Activated CD8-positive, alpha-beta memory T cell treated with anti-CD3 and anti-CD28 coated beads, Interleukin-2, amount 50 U/mL, for 24 hours (primary cell): ENCODE data around the gene NUMB.
"Not testable (repeated sequence)": the region's sequence is repeated elsewhere in the genome, so short reads cannot be mapped to it uniquely, and the experiment has no call there.

Source experiments
- DNase-seq: peaks from one replicate; pipeline ENCODE4 v3.0.0-alpha.2; 2020; ENCODE audit errors: extremely low read depth

NUMB gene

DNA sequence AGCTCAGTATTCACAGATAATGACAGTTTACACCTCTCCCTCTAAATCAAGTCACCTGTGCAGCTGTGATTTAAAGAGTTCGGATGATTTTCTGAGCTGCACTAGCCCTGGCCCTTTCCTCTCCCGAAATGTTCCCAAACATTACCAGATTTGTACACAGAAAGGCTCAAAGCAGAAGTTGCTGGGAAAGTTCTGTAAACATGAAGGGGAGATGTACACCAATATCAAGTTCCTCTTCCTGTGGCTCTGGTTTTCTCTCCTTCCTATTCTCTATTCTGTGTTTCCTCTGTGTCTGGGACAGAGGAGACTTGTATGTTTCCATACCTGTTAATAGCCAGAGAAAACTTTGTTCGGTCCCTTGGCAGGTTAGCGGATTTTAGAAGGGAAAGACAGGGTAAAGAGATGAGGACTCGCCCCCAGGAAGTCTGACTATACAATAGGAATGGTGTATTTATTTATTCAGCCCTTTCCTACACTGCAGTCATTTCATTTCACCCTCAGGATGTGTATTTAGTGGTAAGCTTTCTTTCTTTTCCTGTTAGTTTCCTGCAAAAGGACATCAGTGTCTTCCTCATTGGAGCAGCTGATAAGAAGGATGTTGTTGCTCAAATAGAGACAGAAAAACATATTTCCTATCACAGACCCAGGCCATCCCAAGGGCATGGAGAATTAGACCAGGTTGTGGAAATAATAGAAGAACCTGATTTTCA is 7.6 kb upstream of the NUMB start:
- no peak for DNase-seq

DNA sequence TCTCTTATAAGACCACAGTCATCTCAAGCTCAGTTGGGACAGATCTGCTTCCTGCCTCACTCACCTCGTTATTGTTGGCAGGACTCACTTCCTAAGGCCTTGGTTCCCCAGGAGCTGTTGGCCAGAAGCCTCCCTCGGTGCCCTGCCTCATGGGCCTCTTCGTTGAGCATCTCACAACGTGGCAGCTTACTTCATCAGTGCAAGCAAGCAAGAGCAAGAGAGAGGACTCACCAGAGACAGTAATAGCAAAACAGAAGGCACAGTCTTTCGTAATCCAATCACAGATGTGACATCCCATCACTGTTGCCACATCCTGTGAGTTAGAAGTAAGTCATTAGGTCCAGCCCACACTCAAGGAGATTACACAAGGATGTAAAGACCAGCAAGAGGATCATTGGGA is 5.1 kb upstream of the NUMB start:
- no peak for DNase-seq

DNA sequence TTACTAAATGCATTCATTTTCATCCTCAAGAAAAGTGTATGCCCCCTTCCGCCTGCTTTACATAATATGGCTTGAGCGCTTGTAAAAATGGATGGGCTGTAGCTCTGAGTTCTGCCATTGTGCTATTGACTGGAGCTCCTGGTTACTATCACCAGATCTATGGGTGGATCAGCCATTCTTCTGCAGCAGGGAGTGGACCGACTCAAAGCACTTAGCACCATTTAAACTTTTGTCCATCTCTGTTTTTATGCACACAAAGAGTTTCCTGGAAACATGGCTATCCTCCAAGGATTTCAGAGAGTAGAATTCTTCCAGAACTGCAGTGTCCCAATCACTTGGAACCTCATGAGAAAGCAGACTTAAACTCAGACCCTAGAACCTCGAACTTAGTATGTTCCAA is 4.5 kb upstream of the NUMB start:
- DNase-seq: no peak

DNA sequence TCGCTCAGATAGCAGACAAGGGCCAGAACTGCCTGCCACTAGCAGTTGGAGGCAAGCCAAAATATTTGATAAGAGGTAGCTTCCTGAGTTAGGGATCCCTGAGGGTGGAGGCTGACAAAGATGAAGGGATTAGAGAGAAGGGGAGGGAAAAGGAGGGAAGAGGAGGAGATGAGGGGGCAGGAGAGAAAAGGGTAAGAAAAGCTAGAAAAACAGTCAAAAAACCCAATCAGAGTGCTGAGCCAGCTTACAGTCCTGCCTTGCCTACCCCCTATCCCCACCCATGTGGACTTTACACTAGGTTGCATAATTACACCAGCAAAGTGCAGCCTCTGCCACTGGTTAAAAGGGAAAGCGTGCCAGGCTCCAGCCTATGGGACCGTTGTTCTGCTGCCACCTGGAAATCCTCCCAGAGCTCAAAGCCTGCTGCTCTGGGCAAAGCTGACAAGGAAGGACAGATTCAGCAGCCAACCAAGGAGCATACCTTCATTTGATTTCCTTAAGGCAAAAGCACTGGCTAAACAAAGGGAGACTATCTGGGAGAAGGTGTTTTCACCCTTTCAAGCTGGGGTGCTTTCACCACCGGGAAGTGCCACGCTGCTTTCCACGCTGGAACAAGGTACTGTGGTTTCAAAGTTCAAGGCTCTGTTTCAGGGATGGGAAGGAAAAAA is 3.8 kb upstream of the NUMB start:
- no peak for DNase-seq

DNA sequence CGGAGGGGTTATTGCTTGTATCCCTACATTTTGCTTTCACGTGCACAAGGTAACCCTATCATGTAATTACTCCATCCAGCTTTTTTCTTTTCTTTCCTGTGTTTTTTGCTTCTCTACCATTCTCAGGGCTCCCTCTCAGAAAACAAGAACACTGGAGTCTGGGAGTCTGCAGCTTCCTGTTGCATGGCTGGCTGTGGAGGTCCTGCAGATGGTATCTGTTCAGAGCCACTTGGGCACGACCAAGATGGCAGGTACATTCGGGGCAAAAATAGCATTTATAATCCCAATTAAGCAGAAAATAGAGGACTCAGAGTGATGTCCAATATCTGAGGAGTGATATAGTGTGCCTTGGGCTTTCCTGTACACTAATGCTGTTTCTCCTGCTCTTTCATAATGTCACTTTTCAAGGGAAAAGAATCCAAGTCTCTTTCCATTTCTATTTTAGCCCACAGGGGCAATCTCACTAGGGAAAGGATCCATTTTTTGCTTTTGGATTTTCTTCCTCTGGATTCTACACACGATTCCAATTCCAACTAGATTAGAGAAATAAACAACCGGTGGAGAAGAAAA is 3.2 kb upstream of the NUMB start:
- no peak for DNase-seq

DNA sequence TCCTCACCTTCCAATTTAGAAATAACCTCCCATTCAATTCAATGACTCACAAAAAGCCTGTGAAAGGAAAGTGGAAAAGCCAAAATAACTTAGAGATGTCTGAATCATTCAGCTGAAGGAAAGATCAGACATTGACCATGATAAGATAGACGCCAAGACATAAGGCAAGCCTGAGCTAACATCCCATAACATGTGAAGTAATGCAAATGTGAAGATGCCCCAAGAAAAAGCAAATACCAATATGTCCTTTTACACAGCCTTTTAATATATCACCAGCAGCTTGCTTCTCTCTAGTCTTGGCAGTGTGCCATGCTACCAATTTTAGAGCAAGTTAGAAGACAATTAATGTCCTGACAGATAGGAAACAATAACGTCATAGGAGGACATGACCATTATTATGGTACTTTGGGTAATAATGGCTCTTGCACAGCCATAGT is 2.4 kb upstream of the NUMB start:
- no peak for DNase-seq

DNA sequence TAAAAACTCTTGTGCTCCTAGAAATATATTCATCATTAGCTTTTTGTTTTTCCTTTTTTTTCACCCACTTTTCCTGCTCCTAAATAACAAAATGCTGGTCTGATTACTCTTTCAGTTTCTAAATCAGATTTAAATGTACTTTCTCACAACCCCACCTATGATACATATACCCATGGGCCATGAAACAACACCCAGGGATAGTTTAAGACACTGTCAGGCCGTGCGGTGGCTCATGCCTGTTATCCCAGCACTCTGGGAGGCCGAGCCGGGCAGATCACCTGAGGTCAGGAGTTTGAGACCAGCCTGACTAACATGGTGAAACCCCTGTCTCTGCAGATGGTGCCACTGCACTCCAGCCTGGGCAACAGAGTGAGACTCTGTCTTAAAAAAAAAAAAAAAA is 1.6 kb upstream of the NUMB start:
- no peak for DNase-seq

DNA sequence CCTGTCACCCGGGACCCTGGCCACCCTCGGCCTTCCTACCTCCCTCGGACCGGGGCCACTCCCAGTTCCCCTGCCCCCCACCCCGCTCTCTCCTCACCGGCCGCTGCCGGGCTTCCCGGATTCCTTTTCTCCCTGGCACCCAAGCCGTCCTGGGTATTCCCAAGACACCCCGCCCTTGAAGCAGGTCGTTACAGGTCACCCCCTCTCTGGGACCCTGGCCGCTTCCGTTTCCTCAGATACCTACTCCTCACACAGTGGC is 493 bp downstream of the NUMB start:
- DNase-seq: no peak

DNA sequence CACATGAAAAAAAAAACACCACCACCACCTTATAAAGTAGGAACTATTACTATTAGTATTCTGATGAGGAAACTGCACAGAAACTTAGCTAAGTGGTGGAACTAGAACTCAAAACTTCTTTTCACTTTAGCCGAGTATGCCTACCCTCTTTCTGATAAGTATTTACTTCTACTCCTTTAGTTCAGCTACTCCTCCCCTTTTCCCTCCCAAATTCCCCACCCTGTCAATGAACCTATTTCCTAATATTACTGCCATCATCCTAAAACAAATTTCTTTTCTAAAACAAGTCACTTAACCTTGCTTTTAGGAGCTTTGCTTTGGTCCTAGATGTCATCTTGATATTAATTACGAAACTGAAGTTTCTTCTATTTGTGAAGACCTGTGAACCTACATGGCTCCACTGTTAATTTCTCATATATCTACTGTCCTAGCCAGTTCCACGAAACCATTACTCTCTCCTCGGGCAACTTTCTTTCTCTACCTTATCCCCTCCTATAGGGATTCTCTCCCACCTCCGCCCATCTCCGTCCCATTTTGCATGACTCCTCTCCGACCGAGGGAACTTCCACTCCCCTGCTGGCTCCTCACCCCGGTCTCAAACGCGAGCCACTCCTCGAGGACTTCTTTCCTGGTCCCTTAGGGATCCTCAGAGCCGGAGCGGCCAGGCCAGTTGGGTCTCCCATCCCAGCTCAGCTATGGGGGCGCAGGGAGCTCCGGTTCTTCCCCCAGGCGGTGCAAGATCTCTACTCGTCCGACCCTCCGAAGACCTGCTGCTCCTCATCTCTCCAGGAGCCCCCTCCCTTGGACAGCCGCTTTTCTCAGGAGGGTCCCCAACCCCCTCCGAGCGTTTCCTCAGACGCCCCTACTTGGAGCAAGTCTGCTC is 1.1 kb downstream of the NUMB start:
- DNase-seq: no peak

DNA sequence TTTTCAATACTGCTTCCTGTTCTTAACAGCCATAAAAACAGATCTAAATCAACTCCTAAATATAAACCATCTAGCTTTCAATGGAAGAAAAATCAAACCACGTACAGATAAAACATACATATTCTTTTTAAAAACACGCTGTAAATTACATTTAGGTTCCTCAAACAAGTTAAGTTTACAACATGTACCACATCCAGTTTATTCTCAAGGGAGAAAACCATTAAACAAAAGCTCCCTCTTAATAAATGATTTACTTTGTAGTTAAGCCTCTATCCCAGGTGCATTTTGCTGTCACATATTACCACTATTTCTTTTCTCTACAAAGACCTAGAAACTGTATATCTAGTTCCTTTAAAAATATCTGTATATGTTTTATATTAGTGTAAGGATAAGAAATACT is 3.1 kb downstream of the NUMB start:
- no peak for DNase-seq

DNA sequence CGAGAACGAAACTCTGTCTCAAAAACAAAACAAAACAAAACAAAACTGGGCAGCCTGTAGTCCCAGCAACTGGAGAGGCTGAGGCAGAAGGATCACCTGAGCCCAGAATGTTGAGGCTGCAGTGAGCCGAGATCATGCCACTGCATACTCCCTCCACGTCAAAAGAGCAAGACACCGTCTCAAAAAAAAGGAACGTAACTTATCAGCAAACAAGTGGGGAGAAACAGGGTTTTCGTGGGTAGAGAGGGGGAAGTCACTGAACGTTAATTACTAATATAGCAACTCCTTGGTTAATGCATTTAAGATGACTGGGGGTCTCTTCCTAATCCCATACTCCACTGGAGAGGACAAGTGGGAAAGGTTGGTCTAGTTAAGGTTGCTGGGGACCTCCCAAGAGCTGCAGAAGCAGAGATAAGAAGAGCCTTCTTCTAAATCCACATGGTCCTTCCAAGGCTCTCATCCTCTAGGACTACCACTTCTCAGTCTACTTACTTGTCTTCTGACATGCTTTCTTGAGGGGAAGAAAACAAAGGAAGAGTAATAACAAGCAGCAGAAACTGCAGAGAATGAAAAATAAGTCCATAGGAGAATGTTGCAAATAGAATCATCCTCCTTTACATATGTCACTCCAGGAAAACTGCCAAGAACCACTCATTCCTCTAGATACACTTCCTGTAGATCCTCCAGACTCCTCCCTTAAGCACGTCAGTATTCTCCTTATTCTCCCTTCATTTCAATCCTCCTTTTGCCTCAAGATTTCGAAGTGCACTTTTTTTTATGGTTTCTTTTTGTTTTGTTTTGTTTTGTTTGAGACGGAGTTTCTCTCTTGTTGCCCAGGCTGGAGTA is 5.8 kb downstream of the NUMB start:
- no peak for DNase-seq

DNA sequence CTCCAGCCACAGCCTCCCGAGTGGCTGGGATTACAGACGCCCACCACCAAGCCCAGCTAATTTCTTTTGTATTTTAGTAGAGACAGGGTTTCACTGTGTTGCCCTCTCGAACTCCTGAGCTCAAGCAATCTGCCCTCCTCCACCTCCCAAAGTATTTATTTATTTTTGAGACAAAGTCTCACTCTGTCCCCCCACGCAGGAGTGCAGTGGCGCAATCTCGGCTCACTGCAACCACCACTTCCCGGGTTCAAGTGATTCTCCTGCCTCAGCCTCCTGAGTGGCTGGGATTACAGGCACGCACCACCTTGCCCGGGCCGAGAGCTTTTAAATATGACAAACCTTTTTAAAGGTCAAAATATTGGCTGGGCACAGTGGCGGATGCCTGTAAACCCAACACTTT is 14.6 kb downstream of the NUMB start:
- no peak for DNase-seq

DNA sequence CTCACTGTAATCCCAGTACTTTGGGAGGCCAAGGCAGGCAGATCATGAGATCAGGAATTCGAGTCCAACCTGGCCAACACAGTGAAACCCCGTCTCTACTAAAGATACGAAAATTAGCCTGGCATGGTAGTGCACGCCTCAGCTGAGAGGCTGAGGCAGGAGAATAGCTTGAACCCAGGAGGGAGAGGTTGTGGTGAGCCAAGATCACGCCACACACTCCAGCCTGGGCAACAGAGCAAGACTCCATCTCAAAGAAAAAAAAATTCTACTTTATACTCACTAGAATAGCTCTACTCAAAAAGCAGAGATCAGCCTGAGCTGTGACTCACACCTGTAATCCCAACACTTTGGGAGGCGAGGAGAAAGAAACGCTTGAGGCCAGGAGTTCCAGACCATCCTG is 17.1 kb downstream of the NUMB start:
- DNase-seq: no peak

DNA sequence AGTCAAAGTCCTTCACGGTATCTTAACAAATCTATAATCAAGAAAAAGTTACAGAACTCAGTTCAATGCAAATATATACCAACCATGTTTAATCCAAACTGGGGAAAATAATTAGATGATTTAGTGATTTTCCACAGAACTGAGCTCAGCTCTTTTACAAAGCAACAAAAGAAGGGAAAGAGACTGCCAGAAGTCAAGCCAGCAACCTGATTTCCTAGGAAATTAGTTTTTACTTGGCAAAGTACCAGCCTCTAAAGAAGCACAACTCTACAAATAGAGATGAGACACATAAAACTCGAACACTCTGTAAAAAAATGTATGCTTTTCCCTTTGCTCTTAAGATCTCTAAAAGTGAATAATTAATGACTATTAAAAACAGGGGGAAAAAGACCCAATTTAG is 19.4 kb downstream of the NUMB start:
- no peak for DNase-seq

DNA sequence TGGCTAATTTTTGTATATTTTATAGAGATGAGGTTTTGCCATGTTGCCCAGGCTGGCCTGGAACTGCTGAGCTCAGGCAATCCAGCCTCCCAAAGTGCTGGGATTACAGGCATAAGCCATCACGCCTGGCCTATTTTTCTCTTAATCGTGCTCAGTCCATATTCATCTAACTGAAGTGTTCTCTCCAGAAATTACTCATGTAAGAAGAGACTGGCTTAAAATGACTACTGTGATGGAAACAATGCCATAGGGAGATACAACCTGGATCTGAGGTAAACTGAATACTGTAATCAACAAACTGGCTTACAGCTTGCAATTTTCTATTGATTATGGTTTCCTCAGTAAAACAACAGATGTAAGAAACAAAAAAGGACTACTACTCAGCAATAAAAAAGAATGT is 21.1 kb downstream of the NUMB start:
- DNase-seq: no peak

DNA sequence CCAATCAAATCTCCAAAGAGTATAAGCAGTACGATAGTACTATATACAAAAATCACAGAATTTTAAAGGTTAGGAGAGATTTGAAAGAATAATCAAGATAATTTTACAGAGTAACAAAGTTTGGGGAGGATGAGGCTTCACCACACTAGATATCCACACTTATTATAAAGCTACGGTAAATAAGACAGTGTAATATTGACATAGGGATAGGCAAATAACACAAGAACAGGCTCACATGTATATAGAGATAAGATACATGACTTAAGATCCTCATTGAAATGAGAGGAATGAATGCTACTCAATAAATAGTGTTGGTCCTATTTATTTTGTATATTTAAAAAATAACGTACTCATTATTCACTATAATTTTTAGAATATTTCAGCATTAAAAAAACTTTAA is 26.2 kb downstream of the NUMB start:
- no peak for DNase-seq

DNA sequence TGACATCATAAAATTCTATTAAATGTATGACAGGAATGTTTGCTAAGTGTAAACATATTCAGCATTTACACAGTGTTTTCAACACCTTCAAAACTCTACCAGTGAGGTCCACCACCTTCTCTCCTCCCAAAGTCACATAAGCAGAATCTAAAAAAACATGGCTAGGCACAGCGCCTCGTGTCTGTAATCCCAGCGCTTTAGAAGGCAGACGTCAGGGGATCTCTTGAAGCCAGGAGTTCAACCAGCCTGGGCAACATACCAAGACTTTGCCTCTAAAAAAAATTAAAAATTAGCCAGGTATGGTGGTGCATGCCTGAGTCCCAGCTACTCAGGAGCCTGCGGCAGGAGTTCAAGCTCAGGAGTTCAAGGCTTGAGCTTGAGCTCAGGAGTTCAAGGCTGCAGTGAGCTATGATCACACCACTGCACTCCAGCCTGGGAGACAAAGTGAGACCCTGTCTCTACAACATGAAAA is 30.0 kb downstream of the NUMB start:
- no peak for DNase-seq

DNA sequence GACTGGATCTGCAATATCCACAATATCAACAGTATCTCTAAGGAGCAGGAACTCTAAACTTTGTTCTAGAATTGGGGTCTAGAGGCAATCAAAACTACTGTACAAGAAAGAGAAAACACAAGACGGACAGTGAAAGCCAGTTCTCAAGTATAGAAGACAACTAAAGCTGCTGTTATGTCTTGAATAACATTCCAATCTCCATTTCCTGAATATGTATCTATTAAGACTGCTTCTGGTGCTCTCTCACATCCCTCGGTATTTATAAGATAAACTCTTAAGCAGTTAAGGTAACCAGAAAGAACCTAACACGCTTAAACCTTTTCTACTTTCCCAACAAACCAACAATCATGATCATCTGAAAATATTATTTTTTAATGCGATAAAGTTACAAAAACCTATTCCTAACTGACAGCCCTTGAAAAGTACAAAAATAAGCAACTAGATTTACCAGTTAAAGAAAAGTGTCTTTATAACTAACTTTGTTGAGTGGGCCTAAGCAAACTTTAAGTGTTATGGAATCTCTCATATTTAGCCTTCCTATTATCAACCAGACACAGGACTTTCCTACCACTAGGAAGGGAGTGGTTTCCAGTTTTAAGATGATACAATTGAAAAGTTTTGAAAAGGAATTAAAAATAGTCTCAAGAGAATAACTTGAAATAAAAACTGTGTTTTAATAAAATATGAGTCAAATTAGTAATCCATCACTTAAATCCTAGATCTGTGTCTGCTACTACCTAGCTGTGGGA is 30.7 kb downstream of the NUMB start:
- DNase-seq: no peak

DNA sequence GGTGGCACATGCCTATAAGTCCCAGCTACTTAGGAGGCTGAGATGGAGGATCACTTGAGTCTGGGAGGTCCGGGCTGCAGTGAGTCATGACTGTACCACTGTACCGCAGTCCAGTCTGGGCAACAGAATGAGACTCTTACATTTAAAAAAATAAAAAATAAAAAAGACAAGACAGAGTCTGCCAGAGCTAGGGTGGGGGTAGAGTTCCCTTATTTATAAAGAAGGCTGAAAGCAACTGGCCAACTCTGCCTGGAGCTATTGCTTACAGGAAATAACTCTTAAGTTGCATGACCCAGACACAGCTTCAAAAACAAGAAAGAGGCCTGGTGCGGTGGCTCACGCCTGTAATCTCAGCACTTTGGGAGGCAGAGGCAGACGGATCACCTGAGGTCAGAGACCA is 31.5 kb downstream of the NUMB start:
- DNase-seq: no peak

DNA sequence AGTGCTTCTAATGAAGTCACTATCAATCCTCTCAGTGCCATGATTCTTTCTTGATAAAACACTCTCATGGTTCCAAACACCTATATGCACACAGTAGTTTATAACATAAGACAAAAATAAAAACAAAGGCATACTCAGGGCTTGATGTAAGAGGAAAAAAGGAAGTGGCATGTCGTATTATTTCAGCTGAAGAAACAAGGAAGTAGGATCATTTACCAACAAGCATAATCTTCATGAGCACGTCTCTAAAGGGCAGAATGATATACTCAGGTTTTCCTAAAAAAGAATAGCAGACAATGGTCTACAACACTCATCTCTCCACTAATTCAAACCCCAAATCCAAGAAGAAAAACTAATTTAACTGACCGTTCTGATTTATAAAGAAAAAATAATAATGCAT is 33.9 kb downstream of the NUMB start:
- DNase-seq: no peak

DNA sequence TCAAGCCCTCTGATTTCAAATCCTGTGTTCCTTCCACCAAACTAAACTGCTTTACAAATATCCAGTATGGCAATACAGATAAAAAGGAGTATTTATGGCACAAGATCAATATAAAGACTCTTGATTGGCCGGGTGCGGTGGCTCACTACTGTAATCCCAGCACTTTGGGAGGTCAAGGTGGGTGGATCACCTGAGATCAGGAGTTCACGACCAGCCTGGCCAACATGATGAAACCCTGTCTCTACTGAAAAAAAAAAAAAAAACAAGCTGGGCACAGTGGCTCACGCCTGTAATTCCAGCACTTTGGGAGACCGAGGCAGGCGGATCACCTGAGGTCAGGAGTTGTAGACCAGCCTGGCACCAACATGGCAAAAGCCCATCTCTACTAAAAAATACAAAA is 35.3 kb downstream of the NUMB start:
- not testable (repeated sequence) for DNase-seq
